HFFc6 (cell line): ENCODE data around the gene NUDCD2. TPM values are rescaled to one million over a fixed set of nuclear protein-coding genes. Genes with fewer than 3 reads are reported as not detected.

Experiments
- DNase-seq: peaks from one replicate; pipeline ENCODE4 v3.0.0-alpha.2; 2018
- H3K27ac Mint-ChIP-seq: 2 replicates; pipeline ENCODE4 v1.8.0; 2020; ENCODE audit warnings: mild to moderate bottlenecking, mixed read lengths
- H3K27me3 Mint-ChIP-seq: 2 replicates; pipeline ENCODE4 v1.8.0; 2021; ENCODE audit warnings: mild to moderate bottlenecking, moderate library complexity, mixed read lengths; ENCODE audit not compliant: insufficient read depth
- H3K36me3 Mint-ChIP-seq: 2 replicates; pipeline ENCODE4 v1.8.0; 2021; ENCODE audit warnings: low read depth, mixed read lengths
- H3K4me1 Mint-ChIP-seq: 2 replicates; pipeline ENCODE4 v1.8.0; 2020; ENCODE audit warnings: low read depth, mixed read lengths
- H3K4me3 Mint-ChIP-seq: 2 replicates; pipeline ENCODE4 v1.8.0; 2020; ENCODE audit warnings: mild to moderate bottlenecking, moderate library complexity, mixed read lengths
- H3K9me3 Mint-ChIP-seq: 2 replicates; pipeline ENCODE4 v1.8.0; 2020; ENCODE audit warnings: mild to moderate bottlenecking, mixed read lengths
- CTCF ChIP-seq: fragments of 200-600 bp; sonication (generic); IDR thresholded peaks from 2 replicates; pipeline ENCODE4 v1.5.0; 2021; ENCODE audit warnings: antibody characterized with exemption, mild to moderate bottlenecking
- total RNA-seq, 6 experiments: library from RNA; stranded (reverse); fragmentation: NEBNext Ultra II Directional; extraction: Animal tissue kit (Norgen Biotek cat#: 25700); gene quantifications; 2 replicates in 1 of 6; 3 replicates in 5 of 6; pipeline ENCODE4 v1.2.3, GENCODE V29; 2021

Gene NUDCD2
- total RNA-seq, 6 experiments from 2014 or later, result 15.9 to 22.4 (median 18.4) TPM

- TF ChIP-seq CTCF, result peak; percentile 80
- Mint-ChIP-seq H3K4me1 (peaks cover 64% of the 10 kb centered on the region), H3K27me3 (no peaks in the 10 kb centered on the region; the same call in 1 of the 2 replicates), H3K36me3 (no peaks in the 10 kb centered on the region), H3K4me3 (peak within 1 kb of the TSS; percentile 99), H3K27ac (peak within 1 kb of the TSS; percentile 95), H3K9me3 (no peaks in the 10 kb centered on the region)
- DNase-seq, result peak; percentile 85
These were observed 45.6 kb upstream of the NUDCD2 start, which contains the start of gene MAT2B for GRCh38 chr5:163505368-163506094. MAT2B (plus strand) TSS chr5:163505619; CDS start chr5:163505687, 68 bp downstream.

- Mint-ChIP-seq H3K9me3 (no peaks in the 10 kb centered on the region), H3K4me3 (peak overlapping the region; percentile 99), H3K27me3 (no peaks in the 10 kb centered on the region; the same call in 1 of the 2 replicates), H3K27ac (peak overlapping the region; percentile 95), H3K36me3 (no peaks in the 10 kb centered on the region), H3K4me1 (peaks cover 63% of the 10 kb centered on the region)
- TF ChIP-seq CTCF, result no peak
- no peak for DNase-seq
These were observed 45.1 kb upstream of the NUDCD2 start for GRCh38 chr5:163505049-163505367.

- no peak for TF ChIP-seq CTCF
- DNase-seq, result peak; percentile 42
- H3K4me3 Mint-ChIP-seq, result peak overlapping the region; percentile 99
- no peaks in the 10 kb centered on the region; the same call in 1 of the 2 replicates for H3K27me3 Mint-ChIP-seq
- no peaks in the 10 kb centered on the region for H3K36me3 Mint-ChIP-seq
- peak overlapping the region; percentile 95 for H3K27ac Mint-ChIP-seq
- H3K4me1 Mint-ChIP-seq, result peaks cover 59% of the 10 kb centered on the region
- no peaks in the 10 kb centered on the region for H3K9me3 Mint-ChIP-seq
These were observed 44.4 kb upstream of the NUDCD2 start for GRCh38 chr5:163504079-163504931.

- no peaks in the 10 kb centered on the region; the same call in 1 of the 2 replicates for H3K27me3 Mint-ChIP-seq
- TF ChIP-seq CTCF, result peak; percentile 62
- peak overlapping the region; percentile 95 for H3K27ac Mint-ChIP-seq
- H3K36me3 Mint-ChIP-seq, result no peaks in the 10 kb centered on the region
- no peaks in the 10 kb centered on the region for H3K9me3 Mint-ChIP-seq
- H3K4me1 Mint-ChIP-seq, result peaks cover 57% of the 10 kb centered on the region
- H3K4me3 Mint-ChIP-seq, result peak overlapping the region; percentile 99
- peak; percentile 89 for DNase-seq
These were observed 43.5 kb upstream of the NUDCD2 start for GRCh38 chr5:163503106-163504078.

GRCh38 chr5:163502521-163502920 is 42.6 kb upstream of the NUDCD2 start:
- peak overlapping the region; percentile 99 for H3K4me3 Mint-ChIP-seq
- no peak for DNase-seq
- H3K27ac Mint-ChIP-seq, result peak overlapping the region; percentile 95
- peaks cover 49% of the 10 kb centered on the region for H3K4me1 Mint-ChIP-seq
- no peak for TF ChIP-seq CTCF
- H3K9me3 Mint-ChIP-seq, result no peaks in the 10 kb centered on the region
- H3K36me3 Mint-ChIP-seq, result no peaks in the 10 kb centered on the region
- no peaks in the 10 kb centered on the region; the same call in 1 of the 2 replicates for H3K27me3 Mint-ChIP-seq
